ENCODE measurements around the gene COL4A1. TPM values are rescaled to one million over a fixed set of nuclear protein-coding genes. Genes with fewer than 3 reads are reported as not detected.

COL4A1 gene
- total RNA-seq, 1 experiment from 2014 or later = 4.8 TPM

DNA sequence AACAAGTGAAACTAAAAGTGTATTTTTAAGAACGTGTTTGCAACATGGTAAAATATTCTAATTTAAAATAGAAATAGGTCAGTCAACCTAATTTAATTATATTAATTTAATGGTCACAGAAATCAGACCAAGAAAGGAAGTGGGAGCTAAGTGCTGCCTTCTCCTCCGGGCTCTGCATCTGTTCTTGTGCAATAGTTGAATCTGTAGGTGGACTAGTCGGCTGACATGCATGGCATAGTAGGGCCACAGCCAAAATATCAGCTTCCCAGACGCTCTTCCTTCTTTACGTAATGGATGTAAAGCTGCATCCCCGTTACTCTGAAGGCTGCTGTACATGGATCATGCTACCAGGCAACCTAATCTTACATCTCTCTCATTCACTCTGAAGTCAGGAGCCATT lies 47.3 kb downstream of the COL4A1 start:
- CTCF ChIA-PET = no interaction called here
- no TSS peak for BruUV-seq (replicated peaks)

DNA sequence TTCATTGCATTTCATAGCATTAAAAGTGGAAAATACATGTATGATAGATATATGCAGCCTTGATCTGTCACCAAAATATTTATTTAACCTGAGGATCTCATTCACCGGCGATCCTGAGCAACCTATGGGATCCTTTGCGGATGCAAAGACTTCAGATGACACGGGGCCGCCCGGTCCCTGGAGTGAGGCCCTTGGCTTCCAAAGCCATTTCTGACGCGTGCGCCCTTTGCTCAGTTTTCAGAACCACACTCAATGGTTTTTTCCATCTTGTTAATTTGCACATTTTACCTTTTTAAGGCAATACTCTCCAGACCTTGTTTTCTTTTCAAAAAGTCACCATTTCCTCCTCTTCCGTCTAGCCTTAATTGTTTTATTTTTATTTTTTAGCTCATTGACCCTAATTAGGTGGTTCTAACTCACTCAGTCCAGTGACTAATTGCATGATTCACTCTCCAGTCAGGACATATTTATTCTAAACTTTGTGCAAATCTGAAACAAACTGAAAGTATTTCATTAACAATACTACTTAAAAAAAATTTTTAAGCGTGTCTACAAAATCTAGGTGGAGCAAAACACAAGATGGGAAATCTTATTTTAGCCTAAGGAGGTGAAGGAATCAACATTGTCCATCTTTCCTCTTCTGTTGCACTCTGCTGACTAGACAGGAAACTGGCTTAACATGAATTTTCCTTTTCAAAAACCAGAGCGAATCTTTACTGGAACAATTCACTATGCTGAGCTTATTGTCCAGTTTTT lies 47.9 kb downstream of the COL4A1 start:
- Mint-ChIP-seq H3K36me3 (ENCODE audit: insufficient read depth, unreplicated experiment) (peaks cover 6% of the 10 kb centered on the region), H3K9me3 (ENCODE audit: unreplicated experiment) (peaks cover 18% of the 10 kb centered on the region), H3K27me3 (ENCODE audit: insufficient read depth, unreplicated experiment) (no peaks in the 10 kb centered on the region), H3K4me3 (ENCODE audit: unreplicated experiment) (no peak overlapping the region), H3K4me1 (ENCODE audit: low read depth, unreplicated experiment) (peaks cover 21% of the 10 kb centered on the region), H3K27ac (ENCODE audit: unreplicated experiment) (no peak overlapping the region)
- H3K4me1 ChIP-seq = peaks cover 29% of the 10 kb centered on the region
- no peak for DNase-seq
- no peaks in the 10 kb centered on the region for H3K27me3 ChIP-seq (replicated peaks; ENCODE audit: control insufficient read depth, insufficient read depth, low read length)
- TF ChIP-seq, protein P1, sequence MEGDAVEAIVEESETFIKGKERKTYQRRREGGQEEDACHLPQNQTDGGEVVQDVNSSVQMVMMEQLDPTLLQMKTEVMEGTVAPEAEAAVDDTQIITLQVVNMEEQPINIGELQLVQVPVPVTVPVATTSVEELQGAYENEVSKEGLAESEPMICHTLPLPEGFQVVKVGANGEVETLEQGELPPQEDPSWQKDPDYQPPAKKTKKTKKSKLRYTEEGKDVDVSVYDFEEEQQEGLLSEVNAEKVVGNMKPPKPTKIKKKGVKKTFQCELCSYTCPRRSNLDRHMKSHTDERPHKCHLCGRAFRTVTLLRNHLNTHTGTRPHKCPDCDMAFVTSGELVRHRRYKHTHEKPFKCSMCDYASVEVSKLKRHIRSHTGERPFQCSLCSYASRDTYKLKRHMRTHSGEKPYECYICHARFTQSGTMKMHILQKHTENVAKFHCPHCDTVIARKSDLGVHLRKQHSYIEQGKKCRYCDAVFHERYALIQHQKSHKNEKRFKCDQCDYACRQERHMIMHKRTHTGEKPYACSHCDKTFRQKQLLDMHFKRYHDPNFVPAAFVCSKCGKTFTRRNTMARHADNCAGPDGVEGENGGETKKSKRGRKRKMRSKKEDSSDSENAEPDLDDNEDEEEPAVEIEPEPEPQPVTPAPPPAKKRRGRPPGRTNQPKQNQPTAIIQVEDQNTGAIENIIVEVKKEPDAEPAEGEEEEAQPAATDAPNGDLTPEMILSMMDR (IDR thresholded peaks at IDR 0.05; ENCODE audit: insufficient read depth in 1 of 2, low read depth in 1 of 2, low read length in 1 of 2, severe bottlenecking in 1 of 2, unreplicated experiment in 1 of 2) = no peak
- no TSS peak for BruUV-seq (replicated peaks)
- no peak overlapping the region for H3K4me3 ChIP-seq (ENCODE audit: low read depth, low read length)
- H3K9me3 ChIP-seq = no peaks in the 10 kb centered on the region; the same call in 1 of the 2 replicates
- ChIA-PET CTCF (no interaction called here), POLR2A (no interaction called here)
- H3K36me3 ChIP-seq (ENCODE audit: control insufficient read depth, insufficient read depth, low read length) = no peaks in the 10 kb centered on the region
- intact Hi-C loops (cut with micrococcal nuclease; ENCODE audit: unreplicated experiment) = no loop called here

More for the DNA sequence above, 47.3 kb downstream of the COL4A1 start:
- Histone ChIP-seq H3K27me3 (replicated peaks; ENCODE audit: control insufficient read depth, insufficient read depth, low read length) (no peaks in the 10 kb centered on the region), H3K36me3 (ENCODE audit: control insufficient read depth, insufficient read depth, low read length) (no peaks in the 10 kb centered on the region), H3K4me3 (ENCODE audit: low read depth, low read length) (no peak overlapping the region), H3K9me3 (no peaks in the 10 kb centered on the region; the same call in 1 of the 2 replicates), H3K4me1 (peaks cover 35% of the 10 kb centered on the region)
- DNase-seq = no peak
- intact Hi-C loops (cut with micrococcal nuclease; ENCODE audit: unreplicated experiment) = loop anchor here (5.0 kb wide), 1 partner anchor 32 kb away; no protein-coding TSS in a partner anchor
- H3K36me3 Mint-ChIP-seq (ENCODE audit: insufficient read depth, unreplicated experiment) = peaks cover 6% of the 10 kb centered on the region
- H3K4me3 Mint-ChIP-seq (ENCODE audit: unreplicated experiment) = no peak overlapping the region
- H3K27me3 Mint-ChIP-seq (ENCODE audit: insufficient read depth, unreplicated experiment) = no peaks in the 10 kb centered on the region
- H3K4me1 Mint-ChIP-seq (ENCODE audit: low read depth, unreplicated experiment) = peaks cover 26% of the 10 kb centered on the region
- POLR2A ChIA-PET = interaction anchor here (0.6 kb wide), 1 partner anchor 510 kb away, joined by 13 read pairs; no protein-coding TSS in a partner anchor
- H3K27ac Mint-ChIP-seq (ENCODE audit: unreplicated experiment) = no peak overlapping the region
- TF ChIP-seq, protein P1 (IDR thresholded peaks at IDR 0.05; ENCODE audit: insufficient read depth in 1 of 2, low read depth in 1 of 2, low read length in 1 of 2, severe bottlenecking in 1 of 2, unreplicated experiment in 1 of 2) = no peak
- peaks cover 18% of the 10 kb centered on the region for H3K9me3 Mint-ChIP-seq (ENCODE audit: unreplicated experiment)

DNA sequence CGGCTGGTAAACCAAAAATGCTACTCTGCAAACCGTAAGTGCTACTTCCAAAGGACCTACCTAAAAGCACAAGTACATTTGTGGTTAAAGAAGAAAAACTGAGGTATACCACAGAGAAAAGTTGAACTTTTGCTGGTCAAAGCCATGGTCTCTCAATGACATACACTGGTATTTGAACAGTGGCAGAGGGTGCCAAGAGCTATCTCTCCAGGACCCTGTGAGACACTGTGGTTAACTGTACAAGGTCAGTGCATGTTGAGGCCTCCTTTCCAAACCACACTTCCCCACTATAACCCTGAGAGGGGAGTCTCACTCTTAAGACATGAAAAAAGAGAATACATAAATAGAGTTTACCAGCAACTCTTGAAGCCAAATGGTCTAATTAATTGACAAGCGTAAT lies 49.5 kb downstream of the COL4A1 start:
- CTCF ChIA-PET = no interaction called here
- Histone ChIP-seq H3K9me3 (no peaks in the 10 kb centered on the region; the same call in 1 of the 2 replicates), H3K27me3 (replicated peaks; ENCODE audit: control insufficient read depth, insufficient read depth, low read length) (no peaks in the 10 kb centered on the region), H3K36me3 (ENCODE audit: control insufficient read depth, insufficient read depth, low read length) (no peaks in the 10 kb centered on the region), H3K4me3 (ENCODE audit: low read depth, low read length) (no peak overlapping the region), H3K4me1 (peaks cover 12% of the 10 kb centered on the region)
- no peak overlapping the region for H3K27ac Mint-ChIP-seq (ENCODE audit: unreplicated experiment)
- BruUV-seq (replicated peaks) = no TSS peak
- H3K4me1 Mint-ChIP-seq (ENCODE audit: low read depth, unreplicated experiment) = peaks cover 15% of the 10 kb centered on the region
- TF ChIP-seq, protein P1 (IDR thresholded peaks at IDR 0.05; ENCODE audit: insufficient read depth in 1 of 2, low read depth in 1 of 2, low read length in 1 of 2, severe bottlenecking in 1 of 2, unreplicated experiment in 1 of 2) = no peak
- H3K9me3 Mint-ChIP-seq (ENCODE audit: unreplicated experiment) = peaks cover 18% of the 10 kb centered on the region
- H3K27me3 Mint-ChIP-seq (ENCODE audit: insufficient read depth, unreplicated experiment) = no peaks in the 10 kb centered on the region
- intact Hi-C loops (cut with micrococcal nuclease; ENCODE audit: unreplicated experiment) = no loop called here
- H3K36me3 Mint-ChIP-seq (ENCODE audit: insufficient read depth, unreplicated experiment) = peaks cover 6% of the 10 kb centered on the region
- H3K4me3 Mint-ChIP-seq (ENCODE audit: unreplicated experiment) = no peak overlapping the region
- DNase-seq = no peak
- POLR2A ChIA-PET = no interaction called here
